ENCODE measurements around the gene MIS12. TPM values are rescaled to one million over a fixed set of nuclear protein-coding genes. Genes with fewer than 3 reads are reported as not detected.

MIS12 gene
- total and polyA plus RNA-seq, 9 of the 15 experiments (the other 6 are each of a cell fraction or from before 2014, with no cell fraction given): 13.5 to 31.9 (median 25.5) TPM

- TF ChIP-seq TFAM (CRISPR knock-in tag; conservative IDR thresholded peaks at IDR 0.05) (no peak), SAFB2 (IDR thresholded peaks at IDR 0.05; ENCODE audit: borderline replicate concordance, low read depth, low read length, severe bottlenecking) (no peak), XRCC5 (IDR thresholded peaks at IDR 0.05; ENCODE audit: low read depth, low read length) (peak; percentile 76), HDAC1 (IDR thresholded peaks at IDR 0.05) (peak in 1 of 2 experiments; percentile 85; a peak in 2 of 4 replicates), E2F8 (IDR thresholded peaks at IDR 0.05; ENCODE audit: low read depth, partially characterized antibody) (peak; percentile 50)
These were observed 47.5 kb upstream of the MIS12 start, which contains the start of gene C1QBP (continued) for GRCh38 chr17:5438716-5439445.

GRCh38 chr17:5439446-5439764, 47.0 kb upstream of the MIS12 start:
- CTCF ChIA-PET (ENCODE audit: low intra/inter-chr PET ratio): interaction anchor here (0.5 to 2.0 kb wide), 2 partner anchors 46 to 190 kb away, joined by 3 to 9 read pairs; no protein-coding TSS in a partner anchor
- Histone ChIP-seq H3K4me1 (replicated peaks in 1 of 2; ENCODE audit: control insufficient read depth in 2 of 2, insufficient read depth in 2 of 2, low read length in 2 of 2) (peaks cover 8 to 12% of the 10 kb centered on the region in 2 experiments; a peak in 4 of 5 replicates), H3K27me3 (ENCODE audit: control insufficient read depth in 2 of 2, insufficient read depth in 2 of 2, low read length in 2 of 2) (no peaks in the 10 kb centered on the region), H3K4me3 (peak overlapping the region; percentile 94; the same call in 1 of the 2 replicates), H3K9ac (ENCODE audit: insufficient read depth in 1 of 2, low read depth in 2 of 2, low read length in 2 of 2) (peak overlapping the region; percentile 51 to 97; a peak in 2 of 4 replicates), H4K20me1 (replicated peaks; ENCODE audit: control insufficient read depth, insufficient read depth, low read length) (no peaks in the 10 kb centered on the region), H3K4me2 (ENCODE audit: insufficient read depth, low read length) (peak overlapping the region; percentile 76), H2AFZ (ENCODE audit: low read depth, low read length) (peak overlapping the region; percentile 89), H3K79me2 (ENCODE audit: control insufficient read depth, insufficient read depth, low read length) (peaks cover 45% of the 10 kb centered on the region), H3K27ac (ENCODE audit: extremely low read depth, low read depth, low read length) (peak overlapping the region; percentile 66), H3K9me1 (ENCODE audit: control insufficient read depth, insufficient read depth, low read length) (no peaks in the 10 kb centered on the region), H3K9me3 (replicated peaks; ENCODE audit: control insufficient read depth, insufficient read depth, low read depth, low read length) (no peaks in the 10 kb centered on the region), H3K36me3 (ENCODE audit: control insufficient read depth, insufficient read depth, low read length) (peaks cover 56% of the 10 kb centered on the region)
- POLR2A ChIA-PET: interaction anchor here (0.7 to 1.5 kb wide), 7 partner anchors 17 to 62 kb away, joined by 3 to 8 read pairs (median 4); partner anchors contain the start of genes DHX33 and NUP88
- FAIRE-seq: no peak
- intact Hi-C loops (cut with micrococcal nuclease): loop anchor here (1.0 to 5.0 kb wide), 2 partner anchors 190 to 242 kb away; no protein-coding TSS in a partner anchor
- no peak; the same call in 2 of the 3 replicates for ATAC-seq
- no CpG with 5 or more reads among the region's 1 CpG for WGBS (ENCODE audit: insufficient coverage, low coverage, missing lambda C conversion rate)
- no peak for DNase-seq (ENCODE audit: extremely low read depth in 1 of 4, low spot score in 3 of 4)
- no TSS peak for BruUV-seq (replicated peaks)
- TF ChIP-seq LCOR (CRISPR knock-in tag; IDR thresholded peaks at IDR 0.05) (0 out of 2 replicates have a peak, but pooled peaks have one; percentile 2), BMI1 (IDR thresholded peaks at IDR 0.05; ENCODE audit: low read length) (no peak), ZBTB17 (CRISPR knock-in tag; IDR thresholded peaks at IDR 0.05) (no peak), MCM2 (IDR thresholded peaks at IDR 0.05; ENCODE audit: low read depth) (no peak)
- in situ Hi-C loops (cut with MboI): no loop called here

All from K562 (cell line).